Effector memory CD8-positive, alpha-beta T cell (primary cell): ENCODE data around the gene OTOR.

Experiments used
- ATAC-seq: fragments of 150-1000 bp; cut with Tn5 transposase; replicated peaks from 2 replicates; pipeline ENCODE4 v1.10.0; 2021; ENCODE audit warnings: mild to moderate bottlenecking, moderate library complexity
- DNase-seq, 3 experiments: peaks; one replicate each; pipeline ENCODE4 v3.0.0; 2021
- H3K27ac Mint-ChIP-seq, 2 donors: one replicate each; pipeline ENCODE4 v1.8.0; 2022; ENCODE audit warnings: mild to moderate bottlenecking in 2 of 2, mixed read lengths in 2 of 2, moderate library complexity in 2 of 2
- H3K27me3 Mint-ChIP-seq, 2 donors: one replicate each; pipeline ENCODE4 v1.8.0; 2022; ENCODE audit warnings: mixed read lengths in 2 of 2
- H3K36me3 Mint-ChIP-seq: one replicate; pipeline ENCODE4 v1.8.0; 2022; ENCODE audit warnings: mild to moderate bottlenecking, moderate library complexity, mixed read lengths; ENCODE audit not compliant: insufficient read depth
- H3K4me1 Mint-ChIP-seq, 2 donors: one replicate each; pipeline ENCODE4 v1.8.0; 2022; ENCODE audit warnings: low read depth in 2 of 2, mixed read lengths in 2 of 2
- H3K4me3 Mint-ChIP-seq, 2 donors: one replicate each; pipeline ENCODE4 v1.8.0; 2022; ENCODE audit warnings: mild to moderate bottlenecking in 2 of 2, mixed read lengths in 2 of 2, moderate library complexity in 2 of 2
- H3K9me3 Mint-ChIP-seq, 2 donors: one replicate each; pipeline ENCODE4 v1.8.0; 2022; ENCODE audit warnings: mixed read lengths in 2 of 2

OTOR gene

DNA sequence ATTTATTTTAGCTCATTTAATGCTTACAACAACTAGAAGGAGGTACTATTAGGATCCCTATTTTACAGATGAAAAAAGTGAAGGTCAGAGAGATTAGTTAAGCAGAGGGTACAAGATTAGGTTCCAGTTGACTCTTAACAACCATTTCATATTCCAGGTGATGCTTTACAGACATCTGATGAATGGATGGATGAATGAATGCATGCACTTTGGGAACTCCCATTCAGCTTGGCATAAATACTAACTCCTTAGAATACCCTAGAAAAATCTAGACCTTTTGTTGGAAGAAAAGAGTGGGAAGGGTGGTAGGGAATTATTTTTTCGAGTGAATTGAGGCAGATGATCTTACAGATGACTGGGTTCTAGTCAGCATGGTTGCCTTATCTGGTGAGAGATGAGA is 19.1 kb upstream of the OTOR start:
- DNase-seq (no peak), ATAC-seq (no peak)
- H3K36me3 Mint-ChIP-seq, result peaks cover 24% of the 10 kb centered on the region
- peaks cover 27 to 40% of the 10 kb centered on the region in 2 donors for H3K27me3 Mint-ChIP-seq
- H3K27ac Mint-ChIP-seq, result peak overlapping the region; percentile 98 to 100
- H3K4me3 Mint-ChIP-seq, result peak overlapping the region; percentile 96 to 99
- H3K4me1 Mint-ChIP-seq, result peaks cover 25 to 40% of the 10 kb centered on the region in 2 donors
- peaks cover 0 to 2% of the 10 kb centered on the region in 2 donors for H3K9me3 Mint-ChIP-seq

DNA sequence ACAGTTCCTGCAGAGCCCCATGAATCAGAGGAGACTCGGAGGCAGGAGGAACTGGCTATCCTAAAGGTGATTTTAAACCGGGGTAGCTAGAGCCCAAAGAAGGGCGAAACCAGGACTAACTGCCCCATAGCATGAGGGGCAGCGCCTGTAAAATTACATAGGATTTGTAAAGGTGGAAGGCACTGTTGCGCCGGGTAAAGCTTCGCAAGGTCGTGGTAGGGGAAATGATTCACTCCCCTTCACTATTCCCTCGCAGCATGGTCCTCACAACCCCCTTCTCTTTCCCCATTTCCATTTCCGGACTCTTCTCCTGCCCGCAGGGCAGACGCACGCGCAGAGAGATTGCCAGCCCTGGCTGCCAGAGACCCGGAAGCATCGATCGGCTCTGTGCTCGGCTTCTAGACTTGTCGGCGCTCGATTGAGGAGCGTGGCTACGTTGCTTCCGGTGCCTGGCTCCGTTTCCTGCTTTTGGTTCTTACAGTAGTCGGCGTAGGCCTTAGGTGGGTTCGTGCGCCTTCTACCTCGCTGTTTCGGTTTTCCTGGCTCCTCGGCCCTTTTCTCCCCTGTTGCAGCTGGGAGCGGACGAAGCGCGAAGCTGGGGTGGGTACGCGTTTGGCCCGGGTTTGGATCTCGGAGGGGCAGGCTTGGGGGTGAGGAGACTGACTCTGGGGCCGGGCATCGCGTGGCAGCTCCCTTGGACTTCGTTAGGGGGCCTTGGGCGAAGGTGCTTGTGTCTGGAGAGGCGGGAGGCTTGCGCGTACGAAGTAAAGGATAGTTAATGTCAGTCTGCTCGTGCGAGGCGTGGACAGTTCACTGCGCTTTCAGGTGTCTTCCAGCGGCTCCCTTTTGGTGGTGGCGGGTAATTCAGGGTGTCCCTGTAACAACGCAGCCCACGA is 18.3 kb upstream of the OTOR start, which contains the start of gene SNRPB2:
SNRPB2 (plus strand) TSS at position 462 of the 896 bp plus-strand sequence. CDS start 1,677 bp downstream, outside the sequence.
- Mint-ChIP-seq H3K27me3 (peaks cover 24 to 32% of the 10 kb centered on the region in 2 donors), H3K4me1 (peaks cover 33 to 48% of the 10 kb centered on the region in 2 donors), H3K27ac (peak within 1 kb of the TSS; percentile 98 to 100), H3K4me3 (peak within 1 kb of the TSS; percentile 96 to 99), H3K9me3 (peaks cover 0 to 2% of the 10 kb centered on the region in 2 donors), H3K36me3 (peaks cover 32% of the 10 kb centered on the region)
- ATAC-seq, result peak; percentile 91
- DNase-seq, result peak; percentile 86 to 90 (median 87)

DNA sequence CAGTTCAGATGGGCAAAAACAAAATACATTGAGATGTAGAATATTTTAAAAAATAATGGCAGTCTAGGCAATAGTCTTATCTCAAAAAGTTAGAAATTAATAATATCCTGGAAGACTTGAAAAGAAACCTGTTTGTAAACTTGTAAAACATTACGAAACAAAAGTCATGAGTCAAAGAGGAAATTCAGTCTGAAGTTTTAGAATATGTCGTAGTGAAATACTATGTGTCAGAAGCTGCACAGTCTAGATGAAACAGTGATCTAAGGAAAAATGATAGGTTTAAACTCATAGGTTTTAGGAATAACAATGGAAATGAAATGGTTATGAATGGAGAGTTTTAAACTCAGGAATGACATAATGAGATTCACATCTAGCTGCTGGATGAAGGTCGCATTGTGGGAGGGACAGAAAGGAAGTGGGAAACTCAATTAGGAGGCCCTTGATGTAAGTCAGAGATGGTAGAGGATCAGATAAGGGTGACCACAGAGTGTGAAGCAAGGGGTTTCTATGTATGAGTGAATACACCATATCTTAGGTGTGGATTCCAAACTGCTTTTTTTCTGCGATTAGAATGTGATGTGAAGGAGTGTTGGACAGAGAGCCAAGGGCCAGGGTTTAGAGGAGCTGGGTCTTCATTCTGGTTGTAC is 15.5 kb upstream of the OTOR start:
- peak; percentile 3 to 7 (median 5) for DNase-seq
- Mint-ChIP-seq H3K36me3 (peaks cover 59% of the 10 kb centered on the region), H3K4me1 (peaks cover 40 to 62% of the 10 kb centered on the region in 2 donors), H3K27ac (peak overlapping the region; percentile 15 to 100), H3K9me3 (peaks cover 0 to 2% of the 10 kb centered on the region in 2 donors), H3K27me3 (peaks cover 8 to 10% of the 10 kb centered on the region in 2 donors), H3K4me3 (peak overlapping the region; percentile 2 to 9)
- ATAC-seq, result peak; percentile 63

DNA sequence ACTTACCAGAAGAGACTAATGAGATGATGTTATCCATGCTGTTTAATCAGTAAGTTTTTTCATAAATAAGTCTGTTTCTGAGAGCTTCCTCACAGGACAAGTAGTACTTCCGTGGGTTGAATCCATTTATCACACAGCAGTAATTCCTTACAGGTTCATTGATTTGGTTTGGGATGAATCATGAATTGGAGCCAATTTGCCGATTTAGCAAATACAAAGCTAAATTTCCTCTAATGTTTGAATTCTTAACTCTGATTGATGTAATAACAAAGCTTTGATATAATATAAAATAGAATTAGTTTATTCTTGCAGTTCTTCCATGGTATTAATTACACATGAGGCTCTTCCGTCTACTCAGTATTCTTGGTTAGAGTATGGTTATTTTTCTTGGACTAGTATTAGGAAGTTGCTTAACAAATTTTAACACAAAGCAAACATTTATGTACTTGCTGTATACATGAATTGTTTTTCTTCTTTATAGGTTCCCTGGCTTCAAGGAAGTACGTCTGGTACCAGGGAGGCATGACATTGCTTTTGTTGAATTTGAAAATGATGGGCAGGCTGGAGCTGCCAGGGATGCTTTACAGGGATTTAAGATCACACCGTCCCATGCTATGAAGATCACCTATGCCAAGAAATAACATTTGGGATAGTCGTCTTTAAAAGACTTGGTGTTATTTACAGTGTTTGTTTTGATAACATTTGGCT is 7.6 kb upstream of the OTOR start:
- Mint-ChIP-seq H3K27me3 (no peaks in the 10 kb centered on the region), H3K36me3 (peaks cover 67% of the 10 kb centered on the region), H3K4me3 (no peak overlapping the region), H3K9me3 (no peaks in the 10 kb centered on the region), H3K4me1 (peaks cover 5 to 10% of the 10 kb centered on the region in 2 donors), H3K27ac (peak overlapping the region in 1 of 2 donors; percentile 63)
- no peak for DNase-seq
- no peak for ATAC-seq

DNA sequence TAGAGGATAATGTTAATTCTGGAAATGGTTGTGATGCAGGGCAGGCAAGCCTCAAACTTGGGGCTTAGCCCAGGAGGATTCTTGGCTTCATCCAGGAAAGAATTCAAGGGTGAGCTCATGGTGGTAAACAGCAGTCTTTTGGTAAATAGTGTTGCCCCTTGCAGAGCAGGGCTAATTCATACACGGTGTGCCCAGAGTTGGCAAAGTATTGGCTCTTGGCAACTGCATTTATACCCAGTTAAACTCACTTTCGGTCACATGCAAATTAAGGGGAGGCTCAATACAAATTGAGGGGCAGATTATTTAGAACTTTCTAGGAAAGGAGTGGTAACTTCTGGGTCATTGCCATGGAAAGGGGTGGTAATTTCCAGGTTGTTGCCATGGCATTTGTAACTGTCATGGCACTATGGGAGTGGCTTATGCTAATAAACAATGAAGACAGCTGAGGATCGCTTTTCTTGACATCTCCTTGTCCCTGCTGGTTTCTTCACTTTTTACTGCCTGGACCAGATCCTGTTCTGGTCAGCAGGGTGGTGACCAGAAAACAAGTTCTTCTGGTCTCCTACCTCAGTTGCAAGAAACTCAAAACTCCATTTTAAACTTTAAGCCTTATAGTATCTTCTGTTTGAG is 3.9 kb upstream of the OTOR start:
- Mint-ChIP-seq H3K27ac (no peak overlapping the region), H3K27me3 (peaks cover 6 to 10% of the 10 kb centered on the region in 2 donors), H3K36me3 (peaks cover 32% of the 10 kb centered on the region), H3K4me1 (peaks cover 0 to 3% of the 10 kb centered on the region in 2 donors), H3K9me3 (no peaks in the 10 kb centered on the region), H3K4me3 (no peak overlapping the region)
- no peak for ATAC-seq
- DNase-seq, result no peak

DNA sequence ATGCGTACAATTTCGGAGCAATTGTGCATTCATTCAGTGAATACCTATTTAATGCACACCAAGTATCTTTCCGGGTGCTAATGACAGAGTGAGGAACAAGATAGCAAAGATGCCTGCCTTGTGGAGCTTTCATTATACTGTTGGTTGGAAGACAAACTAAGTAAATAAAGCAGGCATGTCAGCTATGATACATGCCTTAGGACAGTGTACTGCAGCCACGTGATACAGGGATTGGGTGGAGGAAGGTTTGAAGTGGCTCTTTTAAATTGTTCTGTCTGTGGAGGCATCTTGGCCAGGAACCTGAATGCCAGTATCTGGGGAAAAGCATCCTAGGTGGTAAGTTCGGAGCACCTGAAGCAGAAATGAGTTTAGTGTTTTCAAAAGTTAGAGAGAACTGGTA is 3.0 kb upstream of the OTOR start:
- Mint-ChIP-seq H3K27me3 (peaks cover 6 to 10% of the 10 kb centered on the region in 2 donors), H3K36me3 (peaks cover 23% of the 10 kb centered on the region), H3K4me1 (peaks cover 0 to 3% of the 10 kb centered on the region in 2 donors), H3K4me3 (no peak overlapping the region), H3K9me3 (no peaks in the 10 kb centered on the region), H3K27ac (no peak overlapping the region)
- ATAC-seq, result no peak
- no peak for DNase-seq

DNA sequence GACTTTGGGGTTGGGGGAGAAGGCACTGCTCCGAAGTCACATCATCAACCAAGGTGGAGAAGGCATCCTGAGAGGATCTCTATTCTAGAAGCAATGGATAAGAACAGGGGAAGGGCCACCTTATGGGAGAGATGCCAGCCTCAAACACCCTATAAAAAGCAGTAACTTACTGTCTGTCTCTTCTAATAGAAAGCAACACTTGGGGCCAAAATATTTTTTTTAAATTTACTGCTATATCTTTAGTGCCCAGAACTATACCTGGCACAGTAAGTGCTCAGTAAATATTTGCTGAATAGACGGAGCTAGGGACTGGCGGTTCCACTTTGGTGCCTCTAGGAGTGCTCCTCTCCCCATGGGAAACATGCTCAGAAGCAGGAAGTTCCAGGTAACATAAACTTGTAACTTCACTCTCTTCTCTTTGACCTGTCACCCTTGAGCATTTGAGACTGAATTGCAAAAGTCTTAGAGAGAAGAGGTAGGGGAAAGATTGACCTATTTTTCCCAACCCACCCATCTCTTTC is 807 bp upstream of the OTOR start:
- peaks cover 10 to 15% of the 10 kb centered on the region in 2 donors for H3K27me3 Mint-ChIP-seq
- no peaks in the 10 kb centered on the region for H3K4me1 Mint-ChIP-seq
- ATAC-seq (no peak), DNase-seq (no peak)
- no peaks in the 10 kb centered on the region for H3K9me3 Mint-ChIP-seq
- H3K27ac Mint-ChIP-seq, result no peak overlapping the region
- H3K4me3 Mint-ChIP-seq, result no peak overlapping the region
- H3K36me3 Mint-ChIP-seq, result peaks cover 3% of the 10 kb centered on the region

DNA sequence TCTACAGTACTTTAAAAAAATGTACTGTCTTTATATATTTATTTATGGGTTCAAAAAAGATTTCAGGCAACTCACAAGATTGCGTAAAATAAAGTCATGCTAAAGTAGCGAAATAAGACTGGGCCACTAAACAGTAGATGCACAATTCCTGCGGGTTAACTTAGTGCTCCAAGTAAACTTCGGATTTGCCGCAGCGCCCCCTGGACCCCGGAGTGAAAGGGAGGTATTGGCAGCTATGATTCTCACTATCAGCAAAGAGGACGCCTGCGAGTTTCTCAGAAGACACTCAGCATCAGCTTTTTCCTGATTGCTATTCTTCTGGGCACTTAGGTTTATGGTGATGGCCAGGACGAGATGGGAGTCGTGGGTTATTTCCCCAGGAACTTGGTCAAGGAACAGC is 1.4 kb downstream of the OTOR start:
- Mint-ChIP-seq H3K4me3 (no peak overlapping the region), H3K4me1 (peaks cover 0 to 4% of the 10 kb centered on the region in 2 donors), H3K27me3 (peaks cover 10 to 15% of the 10 kb centered on the region in 2 donors), H3K27ac (no peak overlapping the region), H3K9me3 (no peaks in the 10 kb centered on the region), H3K36me3 (no peaks in the 10 kb centered on the region)
- no peak for DNase-seq
- ATAC-seq, result no peak

DNA sequence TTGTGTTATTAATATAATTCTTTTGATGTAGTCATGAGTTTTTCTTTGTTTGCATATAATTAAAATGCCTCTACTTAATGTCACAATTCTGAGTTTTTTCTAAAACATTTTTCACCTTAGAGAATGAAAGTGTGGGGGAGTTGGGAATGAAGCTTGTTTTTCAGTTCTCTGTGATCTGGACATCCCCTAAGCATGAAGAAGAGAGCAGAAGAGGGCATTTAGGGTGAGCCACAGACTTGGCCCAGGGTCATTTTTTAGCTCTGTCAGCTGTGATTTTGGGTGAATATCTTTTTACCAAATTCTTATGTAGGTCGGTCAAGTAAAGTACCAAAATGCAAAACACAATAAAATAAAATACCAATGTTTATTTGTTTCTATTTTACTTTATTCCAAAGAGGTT is 3.9 kb downstream of the OTOR start:
- DNase-seq (no peak), ATAC-seq (no peak)
- H3K27me3 Mint-ChIP-seq, result peaks cover 3 to 11% of the 10 kb centered on the region in 2 donors
- H3K4me1 Mint-ChIP-seq, result peaks cover 0 to 4% of the 10 kb centered on the region in 2 donors
- no peaks in the 10 kb centered on the region for H3K9me3 Mint-ChIP-seq
- no peaks in the 10 kb centered on the region for H3K36me3 Mint-ChIP-seq
- no peak overlapping the region for H3K4me3 Mint-ChIP-seq
- H3K27ac Mint-ChIP-seq, result peak overlapping the region in 1 of 2 donors; percentile 26

DNA sequence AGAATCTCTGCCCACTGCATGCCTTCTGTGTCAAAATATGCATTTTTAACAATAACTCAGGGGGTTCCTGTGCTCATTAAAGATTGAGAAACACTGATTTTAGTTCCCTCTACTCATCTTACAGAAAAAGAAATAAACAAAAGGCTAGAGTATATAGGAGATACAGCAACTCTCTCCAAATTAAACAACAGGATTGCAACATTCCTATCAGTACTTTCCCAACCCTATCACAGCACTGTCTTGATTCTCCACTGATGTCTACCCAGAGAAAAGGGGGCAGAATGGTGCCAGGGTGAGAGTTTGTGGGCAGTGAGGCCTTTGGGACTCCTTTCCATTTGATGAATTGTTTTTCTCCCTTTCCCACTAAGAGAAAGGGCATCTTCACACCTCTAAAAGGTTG is 4.7 kb downstream of the OTOR start:
- Mint-ChIP-seq H3K4me1 (peaks cover 0 to 4% of the 10 kb centered on the region in 2 donors), H3K27ac (peak overlapping the region in 1 of 2 donors; percentile 26), H3K9me3 (no peaks in the 10 kb centered on the region), H3K4me3 (no peak overlapping the region), H3K36me3 (no peaks in the 10 kb centered on the region), H3K27me3 (peaks cover 0 to 9% of the 10 kb centered on the region in 2 donors)
- no peak for ATAC-seq
- DNase-seq, result no peak

DNA sequence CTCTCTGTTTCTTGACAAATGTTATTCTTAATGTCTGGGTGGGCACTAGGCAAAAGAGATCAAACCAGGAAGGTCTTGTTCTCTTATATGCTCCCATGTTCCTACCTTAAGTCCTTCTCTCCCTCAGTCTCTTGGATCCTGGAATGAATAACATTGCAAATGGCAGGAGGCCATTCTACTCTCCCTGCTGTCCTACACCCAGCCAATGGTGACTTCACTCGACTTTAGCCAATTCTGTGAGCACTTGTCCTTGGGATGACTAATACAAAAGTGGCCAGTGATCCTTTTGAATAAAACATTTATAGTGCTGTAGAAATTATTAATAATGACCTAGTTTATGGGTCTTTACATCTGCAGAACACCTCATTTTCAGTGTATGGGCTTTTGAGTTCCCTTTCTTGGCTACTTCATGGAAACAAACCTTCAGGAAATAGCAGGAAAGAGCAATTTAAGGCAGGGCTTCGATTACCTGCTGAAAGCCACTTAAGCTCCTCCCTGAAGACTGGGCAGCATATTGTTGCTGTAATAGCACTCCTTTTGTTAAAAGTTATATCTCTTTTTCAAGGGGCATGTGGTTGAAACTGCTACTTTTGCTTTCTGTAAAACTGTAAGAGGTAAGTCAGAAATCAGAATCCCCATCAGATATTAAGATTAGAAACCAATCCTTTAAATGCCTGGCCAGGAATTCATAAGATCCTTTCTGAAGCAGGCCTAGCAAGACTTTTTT is 10.5 kb downstream of the OTOR start:
- no peaks in the 10 kb centered on the region for H3K4me1 Mint-ChIP-seq
- no peak overlapping the region for H3K27ac Mint-ChIP-seq
- H3K4me3 Mint-ChIP-seq, result no peak overlapping the region
- H3K27me3 Mint-ChIP-seq, result peaks cover 7 to 29% of the 10 kb centered on the region in 2 donors
- DNase-seq (no peak), ATAC-seq (no peak)
- H3K9me3 Mint-ChIP-seq, result no peaks in the 10 kb centered on the region
- no peaks in the 10 kb centered on the region for H3K36me3 Mint-ChIP-seq

DNA sequence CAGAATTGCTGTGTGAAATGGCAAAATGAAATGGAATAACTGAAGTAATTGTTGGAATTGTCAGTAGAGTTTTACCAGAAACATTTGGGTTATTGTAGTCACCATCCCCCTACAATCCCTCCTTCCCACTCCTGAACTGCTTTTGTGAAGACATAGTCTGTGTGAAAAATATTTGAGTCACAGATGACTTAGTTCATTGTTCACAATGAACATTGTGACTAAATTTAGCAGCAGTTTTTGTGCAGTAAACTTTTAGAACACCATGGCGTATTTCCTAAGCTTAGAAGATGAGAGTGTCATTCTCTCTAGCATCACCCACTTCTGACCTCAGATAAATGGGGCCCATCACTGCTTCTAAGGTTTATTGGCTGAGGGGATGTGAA is 11.0 kb downstream of the OTOR start:
- no peaks in the 10 kb centered on the region for H3K36me3 Mint-ChIP-seq
- ATAC-seq, result no peak
- no peaks in the 10 kb centered on the region for H3K4me1 Mint-ChIP-seq
- H3K27ac Mint-ChIP-seq, result no peak overlapping the region
- no peak for DNase-seq
- H3K4me3 Mint-ChIP-seq, result no peak overlapping the region
- H3K9me3 Mint-ChIP-seq, result no peaks in the 10 kb centered on the region
- peaks cover 9 to 34% of the 10 kb centered on the region in 2 donors for H3K27me3 Mint-ChIP-seq
